Astrocyte (in vitro differentiated cells and primary cell): Measurements from ENCODE around the gene HYAL4.
"Not testable (repeated sequence)": the region's sequence is repeated elsewhere in the genome, so short reads cannot be mapped to it uniquely, and the experiment has no call there.

Experiments
- CTCF ChIP-seq: IDR thresholded peaks from 2 replicates; pipeline ENCODE4 v1.5.1; 2011; ENCODE audit warnings: low read depth, mild to moderate bottlenecking, inconsistent platforms, low read length, moderate library complexity; ENCODE audit not compliant: insufficient read depth
- EZH2 ChIP-seq: IDR thresholded peaks from 2 replicates; pipeline ENCODE4 v1.6.1; 2012; ENCODE audit warnings: mild to moderate bottlenecking, low read length, inconsistent platforms; ENCODE audit not compliant: insufficient read depth

- TF ChIP-seq CTCF, EZH2: not testable (repeated sequence)
Measured at GRCh38 chr7:123851404-123851803, 6.4 kb downstream of the HYAL4 start.
